BJ (cell line): Measurements from ENCODE around the gene SLIT3. TPM values are rescaled to one million over a fixed set of nuclear protein-coding genes. Genes with fewer than 3 reads are reported as not detected.

Source experiments
- CTCF ChIA-PET: fragments of 350-600 bp; formaldehyde crosslinking; extraction: SDS; loops from one replicate; lab custom pipeline; 2021; ENCODE audit warnings: antibody characterized with exemption, inconsistent platforms; lab: Yijun Ruan, JAX
- POLR2A ChIA-PET: fragments of 300-600 bp; sonication (Branson Sonifier 250); formaldehyde crosslinking; extraction: SDS; loops from one replicate; lab custom pipeline; 2021; ENCODE audit warnings: antibody characterized with exemption; lab: Charles Lee
- DNase-seq: peaks from one replicate; pipeline ENCODE4 v3.0.0-alpha.2; 2011; ENCODE audit warnings: low read depth
- H3K27me3 ChIP-seq: 2 replicates; pipeline ENCODE4 v1.6.0; 2011; ENCODE audit warnings: low read length; ENCODE audit not compliant: control insufficient read depth, insufficient read depth
- H3K36me3 ChIP-seq: 2 replicates; pipeline ENCODE4 v1.5.1; 2011; ENCODE audit warnings: low read length; ENCODE audit not compliant: control insufficient read depth, insufficient read depth
- H3K4me3 ChIP-seq: 2 replicates; pipeline ENCODE4 v1.5.1; 2011; ENCODE audit warnings: low read depth, mild to moderate bottlenecking, control low read depth, low read length
- polyA plus RNA-seq: library from polyadenylated mRNA; depleted of rRNA; stranded (reverse); fragments of >200 nt; gene quantifications from 2 replicates; pipeline ENCODE4 v1.2.3, GENCODE V29; 2011
- TF ChIP-seq, protein P1 (sequence below): IDR thresholded peaks from 2 replicates; pipeline ENCODE4 v1.5.1; 2011; ENCODE audit warnings: low read depth, mild to moderate bottlenecking, control low read depth, inconsistent platforms, low read length, moderate library complexity; ENCODE audit not compliant: insufficient read depth

SLIT3 gene
- polyA plus RNA-seq, 1 experiment, result 26.8 TPM

- ChIA-PET CTCF (interaction anchor here (0.7 to 1.4 kb wide), 2 partner anchors 51 to 63 kb away, joined by 3 to 4 read pairs; no protein-coding TSS in a partner anchor), POLR2A (no interaction called here)
- Histone ChIP-seq H3K36me3 (no peaks in the 10 kb centered on the region), H3K27me3 (no peaks in the 10 kb centered on the region), H3K4me3 (no peak overlapping the region)
- TF ChIP-seq, protein P1, sequence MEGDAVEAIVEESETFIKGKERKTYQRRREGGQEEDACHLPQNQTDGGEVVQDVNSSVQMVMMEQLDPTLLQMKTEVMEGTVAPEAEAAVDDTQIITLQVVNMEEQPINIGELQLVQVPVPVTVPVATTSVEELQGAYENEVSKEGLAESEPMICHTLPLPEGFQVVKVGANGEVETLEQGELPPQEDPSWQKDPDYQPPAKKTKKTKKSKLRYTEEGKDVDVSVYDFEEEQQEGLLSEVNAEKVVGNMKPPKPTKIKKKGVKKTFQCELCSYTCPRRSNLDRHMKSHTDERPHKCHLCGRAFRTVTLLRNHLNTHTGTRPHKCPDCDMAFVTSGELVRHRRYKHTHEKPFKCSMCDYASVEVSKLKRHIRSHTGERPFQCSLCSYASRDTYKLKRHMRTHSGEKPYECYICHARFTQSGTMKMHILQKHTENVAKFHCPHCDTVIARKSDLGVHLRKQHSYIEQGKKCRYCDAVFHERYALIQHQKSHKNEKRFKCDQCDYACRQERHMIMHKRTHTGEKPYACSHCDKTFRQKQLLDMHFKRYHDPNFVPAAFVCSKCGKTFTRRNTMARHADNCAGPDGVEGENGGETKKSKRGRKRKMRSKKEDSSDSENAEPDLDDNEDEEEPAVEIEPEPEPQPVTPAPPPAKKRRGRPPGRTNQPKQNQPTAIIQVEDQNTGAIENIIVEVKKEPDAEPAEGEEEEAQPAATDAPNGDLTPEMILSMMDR, result no peak
- DNase-seq, result peak; percentile 8
Measured at GRCh38 chr5:169050146-169050571, 250.8 kb downstream of the SLIT3 start.

DNA sequence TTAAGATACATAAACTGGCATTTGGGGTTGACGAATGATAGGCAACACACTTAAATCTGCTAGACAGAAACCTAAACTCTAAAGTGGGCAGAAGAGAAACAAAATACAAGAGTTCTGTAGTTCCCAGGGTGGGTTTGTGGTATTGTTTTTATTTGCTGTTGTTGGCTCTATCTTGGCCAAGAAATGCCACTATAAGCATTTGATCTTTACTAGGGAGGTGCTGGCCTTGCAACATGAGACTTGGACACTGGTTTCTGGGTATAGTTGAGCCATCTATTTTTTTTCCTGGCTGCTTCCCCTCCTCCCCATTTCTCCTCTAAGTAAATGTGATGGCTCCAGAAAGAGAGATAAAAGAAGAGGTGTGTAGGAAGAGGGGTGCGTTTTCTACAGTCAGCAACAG is 251.2 kb downstream of the SLIT3 start:
- Histone ChIP-seq H3K27me3 (no peaks in the 10 kb centered on the region), H3K4me3 (no peak overlapping the region), H3K36me3 (no peaks in the 10 kb centered on the region)
- ChIA-PET CTCF (interaction anchor here (0.7 kb wide), 1 partner anchor 51 kb away, joined by 4 read pairs; no protein-coding TSS in a partner anchor), POLR2A (no interaction called here)
- no peak for DNase-seq
- TF ChIP-seq, protein P1, result no peak

- H3K27me3 ChIP-seq, result no peaks in the 10 kb centered on the region
- H3K36me3 ChIP-seq, result no peaks in the 10 kb centered on the region
- TF ChIP-seq, protein P1, result no peak
- no peak for DNase-seq
- ChIA-PET CTCF (interaction anchor here (0.5 to 1.5 kb wide), 3 partner anchors 12 to 254 kb away, joined by 3 to 5 read pairs (median 3); no protein-coding TSS in a partner anchor), POLR2A (interaction anchor here (0.7 kb wide), 1 partner anchor 932 kb away, joined by 3 read pairs; the partner anchor contains the start of gene INSYN2B)
- no peak overlapping the region for H3K4me3 ChIP-seq
Measured at GRCh38 chr5:169048181-169049125, 252.5 kb downstream of the SLIT3 start.

DNA sequence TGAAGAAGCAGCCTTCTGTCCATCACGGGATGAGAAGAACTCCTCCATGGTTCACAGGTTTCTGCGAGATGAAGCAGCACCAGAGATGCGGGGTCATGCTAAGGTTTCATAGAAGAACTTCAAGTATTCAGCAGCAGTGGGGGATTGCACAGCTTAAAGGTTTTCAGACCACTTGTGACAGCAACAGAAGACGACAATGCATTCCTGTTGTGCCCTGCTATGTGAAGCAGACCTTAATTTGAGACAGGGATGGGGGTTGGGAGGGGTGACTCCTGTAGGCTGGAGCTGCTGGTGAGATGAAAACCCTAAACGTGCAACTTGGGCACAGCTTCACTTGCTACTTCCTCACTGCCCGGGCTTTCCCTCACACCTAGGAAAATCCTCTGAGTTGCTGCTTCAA is 256.0 kb downstream of the SLIT3 start:
- DNase-seq, result no peak
- ChIA-PET POLR2A (no interaction called here), CTCF (no interaction called here)
- TF ChIP-seq, protein P1, result no peak
- Histone ChIP-seq H3K4me3 (no peak overlapping the region), H3K27me3 (no peaks in the 10 kb centered on the region), H3K36me3 (no peaks in the 10 kb centered on the region)

GRCh38 chr5:169041180-169041579 is 259.8 kb downstream of the SLIT3 start:
- Histone ChIP-seq H3K36me3 (no peaks in the 10 kb centered on the region), H3K27me3 (no peaks in the 10 kb centered on the region), H3K4me3 (no peak overlapping the region)
- DNase-seq, result no peak
- ChIA-PET POLR2A (no interaction called here), CTCF (no interaction called here)
- TF ChIP-seq, protein P1, result no peak
